Muscle of arm (tissue), 12 donors: ENCODE data around the gene PPIF. TPM values are rescaled to one million over a fixed set of nuclear protein-coding genes. Genes with fewer than 3 reads are reported as not detected.

Source experiments
- DNase-seq: peaks from one replicate; pipeline ENCODE4 v3.0.0-alpha.2; 2013
- polyA plus RNA-seq, 12 donors: library from polyadenylated mRNA; unstranded; fragments of 120-200 nt; gene quantifications; one replicate each; pipeline ENCODE4 v1.2.1, GENCODE V29; 2013; ENCODE audit not compliant: insufficient read length in 12 of 12

The PPIF gene
- polyA plus RNA-seq, 12 donors = 17.8 to 46.8 (median 20.8) TPM; not detected in 1

- DNase-seq = no peak
These were observed 14.6 kb downstream of the PPIF start for GRCh38 chr10:79361726-79362397.

- DNase-seq = no peak
These were observed 20.3 kb downstream of the PPIF start for GRCh38 chr10:79367426-79368189.

- DNase-seq = no peak
These were observed 25.6 kb downstream of the PPIF start for GRCh38 chr10:79372871-79373270.

- peak; percentile 84 for DNase-seq
These were observed 27.3 kb downstream of the PPIF start for GRCh38 chr10:79374312-79375191.

GRCh38 chr10:79375321-79376077 lies 28.2 kb downstream of the PPIF start:
- no peak for DNase-seq

GRCh38 chr10:79376078-79376628 lies 28.9 kb downstream of the PPIF start:
- no peak for DNase-seq

- no peak for DNase-seq
These were observed 29.7 kb downstream of the PPIF start for GRCh38 chr10:79376751-79377556.

- DNase-seq = no peak
These were observed 30.5 kb downstream of the PPIF start for GRCh38 chr10:79377557-79378382.

- DNase-seq = no peak
These were observed 31.0 kb downstream of the PPIF start for GRCh38 chr10:79378383-79378646.

GRCh38 chr10:79378647-79379511 lies 31.6 kb downstream of the PPIF start:
- DNase-seq = no peak

- DNase-seq = no peak
These were observed 32.3 kb downstream of the PPIF start for GRCh38 chr10:79379512-79380124.

- no peak for DNase-seq
These were observed 33.1 kb downstream of the PPIF start for GRCh38 chr10:79380125-79380945.

- no peak for DNase-seq
These were observed 33.9 kb downstream of the PPIF start for GRCh38 chr10:79380946-79381721.

GRCh38 chr10:79381804-79382221 lies 34.5 kb downstream of the PPIF start:
- DNase-seq = no peak

GRCh38 chr10:79382491-79382941 lies 35.2 kb downstream of the PPIF start:
- DNase-seq = no peak

GRCh38 chr10:79383974-79384606 lies 36.8 kb downstream of the PPIF start:
- DNase-seq = no peak
